ENCODE results near the gene RASGRF2.

RASGRF2 gene

GRCh38 chr5:81230416-81230815 is 270.3 kb downstream of the RASGRF2 start:
- Histone ChIP-seq H4K12ac (ENCODE audit: low read depth, low read length) (no peak overlapping the region), H3K9ac (ENCODE audit: low read length) (no peak overlapping the region), H4K91ac (ENCODE audit: low read depth, low read length) (no peak overlapping the region), H3K79me1 (ENCODE audit: low read length) (peaks cover 7% of the 10 kb centered on the region), H2AFZ (ENCODE audit: insufficient read depth, low read length, poor library complexity) (no peak overlapping the region), H4K8ac (ENCODE audit: low read depth, low read length) (no peak overlapping the region), H2BK120ac (ENCODE audit: insufficient read depth, low read length, poor library complexity) (no peak overlapping the region), H3K14ac (ENCODE audit: low read length) (no peak overlapping the region), H3K4ac (ENCODE audit: low read depth, low read length) (no peak overlapping the region), H3K4me2 (ENCODE audit: low read length) (no peak overlapping the region), H3K4me1 (ENCODE audit: control insufficient read depth in 1 of 2, insufficient read depth in 2 of 2, low read length in 2 of 2) (peaks cover 18 to 22% of the 10 kb centered on the region in 2 experiments), H3K27ac (ENCODE audit: low read depth, low read length) (no peak overlapping the region), H2AK5ac (ENCODE audit: low read length) (no peak overlapping the region), H3K4me3 (ENCODE audit: low read depth, low read length) (no peak overlapping the region), H2BK12ac (ENCODE audit: low read length) (no peak overlapping the region), H2BK5ac (ENCODE audit: low read depth, low read length, poor library complexity) (no peak overlapping the region), H3K23ac (ENCODE audit: low read length) (no peak overlapping the region), H3K18ac (ENCODE audit: low read length) (no peak overlapping the region), H3K79me2 (ENCODE audit: control insufficient read depth, insufficient read depth, low read length, poor library complexity) (no peaks in the 10 kb centered on the region), H3K36me3 (ENCODE audit: control insufficient read depth in 1 of 2, insufficient read depth in 2 of 2, low read length in 2 of 2) (peaks cover 10 to 24% of the 10 kb centered on the region in 2 experiments), H3K9me3 (ENCODE audit: insufficient read depth, low read depth, low read length) (no peaks in the 10 kb centered on the region), H3K27me3 (ENCODE audit: insufficient read depth, low read length) (no peaks in the 10 kb centered on the region)
- no CpG with 5 or more reads among the region's 8 CpGs for WGBS (ENCODE audit: extremely low coverage, insufficient coverage, insufficient read length)
- no peak for DNase-seq

DNA sequence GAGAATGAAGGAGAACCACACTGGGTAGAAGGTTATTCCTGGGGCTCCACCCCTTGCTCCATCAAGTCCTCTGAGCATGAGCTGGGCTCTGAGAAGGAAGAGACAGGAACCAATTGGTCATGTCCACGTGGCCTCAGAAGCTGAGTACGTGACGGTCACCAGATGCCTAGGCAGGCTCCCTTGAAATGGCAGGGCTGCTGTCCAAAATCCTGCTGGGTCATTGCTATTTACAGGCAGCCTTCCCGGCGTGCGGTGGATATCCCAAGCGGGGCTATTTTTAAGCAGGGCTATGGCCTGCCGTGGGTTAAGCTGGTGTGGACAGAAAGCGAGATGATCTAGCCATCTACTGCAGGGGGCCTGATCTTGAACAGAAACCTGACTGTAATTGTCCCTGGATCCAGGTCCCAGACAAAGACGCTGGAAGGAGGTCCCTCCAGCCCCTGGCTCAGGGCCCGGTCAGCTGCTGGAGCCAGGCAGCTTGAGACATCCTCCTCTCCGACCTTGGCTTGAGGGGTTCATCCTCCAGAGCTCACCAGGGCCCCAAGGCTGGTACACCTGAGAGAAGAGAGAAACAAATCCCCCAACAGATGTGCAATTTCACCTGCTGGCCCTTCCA is 272.4 kb downstream of the RASGRF2 start:
- no peak overlapping the region for H3K27ac ChIP-seq (ENCODE audit: low read depth, low read length)
- WGBS (ENCODE audit: extremely low coverage, insufficient coverage, insufficient read length): no CpG with 5 or more reads among the region's 12 CpGs
- H4K91ac ChIP-seq (ENCODE audit: low read depth, low read length): peak overlapping the region; percentile 2

GRCh38 chr5:81233080-81233634 is 273.0 kb downstream of the RASGRF2 start, which contains the start of gene CKMT2:
CKMT2 (plus strand) TSS chr5:81233322; CDS start chr5:81251133, 17,811 bp downstream.
- H3K27me3 ChIP-seq (ENCODE audit: insufficient read depth, low read length): no peaks in the 10 kb centered on the region
- H3K79me1 ChIP-seq (ENCODE audit: low read length): peaks cover 7% of the 10 kb centered on the region
- H3K36me3 ChIP-seq (ENCODE audit: control insufficient read depth in 1 of 2, insufficient read depth in 2 of 2, low read length in 2 of 2): peaks cover 0 to 4% of the 10 kb centered on the region in 2 experiments
- H3K79me2 ChIP-seq (ENCODE audit: control insufficient read depth, insufficient read depth, low read length, poor library complexity): no peaks in the 10 kb centered on the region
- H2BK120ac ChIP-seq (ENCODE audit: insufficient read depth, low read length, poor library complexity): peak within 1 kb of the TSS; percentile 4
- peak within 1 kb of the TSS; percentile 43 for H3K18ac ChIP-seq (ENCODE audit: low read length)
- H3K9me3 ChIP-seq (ENCODE audit: insufficient read depth, low read depth, low read length): no peaks in the 10 kb centered on the region
- H3K9ac ChIP-seq (ENCODE audit: low read length): no peak within 1 kb of the TSS
- peak within 1 kb of the TSS; percentile 51 for H2BK12ac ChIP-seq (ENCODE audit: low read length)
- no peak within 1 kb of the TSS for H3K14ac ChIP-seq (ENCODE audit: low read length)
- peaks cover 18 to 26% of the 10 kb centered on the region in 2 experiments for H3K4me1 ChIP-seq (ENCODE audit: control insufficient read depth in 1 of 2, insufficient read depth in 2 of 2, low read length in 2 of 2)
- H3K4me2 ChIP-seq (ENCODE audit: low read length): peak within 1 kb of the TSS; percentile 62
- H3K27ac ChIP-seq (ENCODE audit: low read depth, low read length): peak within 1 kb of the TSS; percentile 1
- peak within 1 kb of the TSS; percentile 39 for H3K4me3 ChIP-seq (ENCODE audit: low read depth, low read length)
- DNase-seq: peak; percentile 67 to 71
- H3K4ac ChIP-seq (ENCODE audit: low read depth, low read length): no peak within 1 kb of the TSS
- H2AFZ ChIP-seq (ENCODE audit: insufficient read depth, low read length, poor library complexity): peak within 1 kb of the TSS; percentile 30
- no peak within 1 kb of the TSS for H3K23ac ChIP-seq (ENCODE audit: low read length)
- H4K91ac ChIP-seq (ENCODE audit: low read depth, low read length): peak within 1 kb of the TSS; percentile 61
- peak within 1 kb of the TSS; percentile 35 for H2AK5ac ChIP-seq (ENCODE audit: low read length)
- peak within 1 kb of the TSS; percentile 4 for H4K8ac ChIP-seq (ENCODE audit: low read depth, low read length)
- WGBS (ENCODE audit: extremely low coverage, insufficient coverage, insufficient read length): no CpG with 5 or more reads among the region's 28 CpGs
- no peak within 1 kb of the TSS for H2BK5ac ChIP-seq (ENCODE audit: low read depth, low read length, poor library complexity)
- H4K12ac ChIP-seq (ENCODE audit: low read depth, low read length): no peak within 1 kb of the TSS

More for the DNA sequence above, 272.4 kb downstream of the RASGRF2 start:
- no peak overlapping the region for H4K8ac ChIP-seq (ENCODE audit: low read depth, low read length)
- H4K12ac ChIP-seq (ENCODE audit: low read depth, low read length): no peak overlapping the region
- H3K4me3 ChIP-seq (ENCODE audit: low read depth, low read length): no peak overlapping the region
- peaks cover 7% of the 10 kb centered on the region for H3K79me1 ChIP-seq (ENCODE audit: low read length)
- peak overlapping the region; percentile 4 for H2BK120ac ChIP-seq (ENCODE audit: insufficient read depth, low read length, poor library complexity)
- no peak overlapping the region for H3K4ac ChIP-seq (ENCODE audit: low read depth, low read length)
- H3K14ac ChIP-seq (ENCODE audit: low read length): no peak overlapping the region
- peaks cover 18 to 26% of the 10 kb centered on the region in 2 experiments for H3K4me1 ChIP-seq (ENCODE audit: control insufficient read depth in 1 of 2, insufficient read depth in 2 of 2, low read length in 2 of 2)
- H2BK12ac ChIP-seq (ENCODE audit: low read length): no peak overlapping the region
- H3K9me3 ChIP-seq (ENCODE audit: insufficient read depth, low read depth, low read length): no peaks in the 10 kb centered on the region
- no peak overlapping the region for H2AFZ ChIP-seq (ENCODE audit: insufficient read depth, low read length, poor library complexity)
- no peak overlapping the region for H2BK5ac ChIP-seq (ENCODE audit: low read depth, low read length, poor library complexity)
- H3K23ac ChIP-seq (ENCODE audit: low read length): no peak overlapping the region
- no peak overlapping the region for H3K9ac ChIP-seq (ENCODE audit: low read length)
- peak; percentile 70 to 75 for DNase-seq
- no peaks in the 10 kb centered on the region for H3K27me3 ChIP-seq (ENCODE audit: insufficient read depth, low read length)
- H3K4me2 ChIP-seq (ENCODE audit: low read length): peak overlapping the region; percentile 62
- no peaks in the 10 kb centered on the region for H3K79me2 ChIP-seq (ENCODE audit: control insufficient read depth, insufficient read depth, low read length, poor library complexity)
- H3K36me3 ChIP-seq (ENCODE audit: control insufficient read depth in 1 of 2, insufficient read depth in 2 of 2, low read length in 2 of 2): peaks cover 4 to 10% of the 10 kb centered on the region in 2 experiments
- H3K18ac ChIP-seq (ENCODE audit: low read length): peak overlapping the region; percentile 33
- no peak overlapping the region for H2AK5ac ChIP-seq (ENCODE audit: low read length)

DNA sequence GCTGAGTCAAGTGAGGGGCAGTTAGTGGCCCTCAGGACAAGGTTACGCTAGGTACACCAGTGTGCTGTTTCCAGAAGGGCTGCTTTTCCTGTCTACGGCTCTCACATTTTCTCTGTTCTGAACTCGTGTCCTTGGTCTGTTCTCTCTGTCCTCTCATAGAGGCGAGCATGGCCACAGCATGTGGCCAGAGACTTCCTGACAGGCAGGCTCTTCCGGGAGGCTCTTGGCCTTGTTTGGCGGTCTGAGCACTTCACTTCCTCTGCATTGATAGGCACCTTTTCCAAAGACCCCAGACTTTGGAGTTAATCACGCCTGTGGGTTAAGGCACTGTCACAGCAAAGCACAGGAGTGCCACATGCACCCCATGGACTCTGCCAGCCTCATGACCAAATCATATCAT is 274.1 kb downstream of the RASGRF2 start:
- peak overlapping the region; percentile 30 for H2AFZ ChIP-seq (ENCODE audit: insufficient read depth, low read length, poor library complexity)
- no peak overlapping the region for H3K9ac ChIP-seq (ENCODE audit: low read length)
- H3K36me3 ChIP-seq (ENCODE audit: control insufficient read depth in 1 of 2, insufficient read depth in 2 of 2, low read length in 2 of 2): peaks cover 2% of the 10 kb centered on the region in 2 experiments
- peak overlapping the region; percentile 9 for H3K27ac ChIP-seq (ENCODE audit: low read depth, low read length)
- peak overlapping the region; percentile 51 for H2BK12ac ChIP-seq (ENCODE audit: low read length)
- H4K12ac ChIP-seq (ENCODE audit: low read depth, low read length): no peak overlapping the region
- H3K23ac ChIP-seq (ENCODE audit: low read length): no peak overlapping the region
- no CpG with 5 or more reads among the region's 7 CpGs for WGBS (ENCODE audit: extremely low coverage, insufficient coverage, insufficient read length)
- H3K79me2 ChIP-seq (ENCODE audit: control insufficient read depth, insufficient read depth, low read length, poor library complexity): no peaks in the 10 kb centered on the region
- peaks cover 18 to 26% of the 10 kb centered on the region in 2 experiments for H3K4me1 ChIP-seq (ENCODE audit: control insufficient read depth in 1 of 2, insufficient read depth in 2 of 2, low read length in 2 of 2)
- H4K8ac ChIP-seq (ENCODE audit: low read depth, low read length): peak overlapping the region; percentile 4
- H3K4ac ChIP-seq (ENCODE audit: low read depth, low read length): no peak overlapping the region
- DNase-seq: no peak
- H4K91ac ChIP-seq (ENCODE audit: low read depth, low read length): peak overlapping the region; percentile 61
- peak overlapping the region; percentile 43 for H3K18ac ChIP-seq (ENCODE audit: low read length)
- peaks cover 7% of the 10 kb centered on the region for H3K79me1 ChIP-seq (ENCODE audit: low read length)
- no peak overlapping the region for H3K4me3 ChIP-seq (ENCODE audit: low read depth, low read length)
- no peaks in the 10 kb centered on the region for H3K27me3 ChIP-seq (ENCODE audit: insufficient read depth, low read length)
- no peak overlapping the region for H3K4me2 ChIP-seq (ENCODE audit: low read length)
- peak overlapping the region; percentile 35 for H2AK5ac ChIP-seq (ENCODE audit: low read length)
- H2BK5ac ChIP-seq (ENCODE audit: low read depth, low read length, poor library complexity): no peak overlapping the region
- no peak overlapping the region for H2BK120ac ChIP-seq (ENCODE audit: insufficient read depth, low read length, poor library complexity)
- H3K14ac ChIP-seq (ENCODE audit: low read length): no peak overlapping the region
- H3K9me3 ChIP-seq (ENCODE audit: insufficient read depth, low read depth, low read length): no peaks in the 10 kb centered on the region

All from trophoblast cell (in vitro differentiated cells and primary cell).